ENCODE measurements around the gene KLHL35. TPM values are rescaled to one million over a fixed set of nuclear protein-coding genes. Genes with fewer than 3 reads are reported as not detected.

Gene KLHL35
- 2.3 and 4.7 TPM in 2 replicates for total RNA-seq

- DNase-seq (ENCODE audit: extremely low read depth, low read depth, low spot score): no peak
Measured at GRCh38 chr11:75432911-75433321, at the start of gene KLHL35. KLHL35 (minus strand) TSS chr11:75433203; CDS start chr11:75430629, 2,574 bp downstream.

- no peak for DNase-seq (ENCODE audit: extremely low read depth, low read depth, low spot score)
Measured at GRCh38 chr11:75481922-75482606, 49.1 kb upstream of the KLHL35 start.

DNA sequence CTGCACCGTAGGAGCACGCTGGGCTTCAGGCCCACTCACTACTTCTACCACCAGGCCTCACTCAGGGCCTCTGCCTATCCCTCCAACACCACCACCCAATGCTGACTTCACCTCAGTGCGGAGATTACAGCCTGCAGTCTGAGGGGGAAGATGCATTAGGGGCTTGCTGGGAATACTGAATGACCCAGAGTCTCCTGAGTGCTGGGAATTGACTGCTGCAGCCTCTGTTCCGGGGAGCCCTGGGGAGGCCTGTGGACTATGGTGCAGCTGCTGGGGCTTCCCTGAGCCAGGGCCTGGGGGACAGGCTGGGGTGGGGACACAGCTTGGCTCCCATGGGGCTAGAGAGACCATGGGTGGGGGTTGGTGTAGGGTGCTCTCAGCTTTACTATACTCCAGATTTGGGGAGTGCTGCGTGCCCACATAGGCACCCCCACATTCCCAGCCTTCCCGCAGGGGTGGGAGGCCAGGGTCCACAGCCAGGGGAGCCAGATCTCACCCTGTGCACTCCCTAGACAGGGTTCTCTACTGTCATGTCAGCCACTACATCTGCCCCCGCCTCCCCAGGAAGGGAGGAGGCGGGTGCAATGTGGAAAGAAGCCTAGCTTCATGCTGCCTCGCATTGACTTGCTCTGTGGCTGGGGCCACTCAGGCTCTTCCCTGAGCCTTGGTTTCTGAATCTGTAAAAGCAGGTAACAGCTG lies 48.4 kb upstream of the KLHL35 start:
- DNase-seq (ENCODE audit: extremely low read depth, low read depth, low spot score): no peak

DNA sequence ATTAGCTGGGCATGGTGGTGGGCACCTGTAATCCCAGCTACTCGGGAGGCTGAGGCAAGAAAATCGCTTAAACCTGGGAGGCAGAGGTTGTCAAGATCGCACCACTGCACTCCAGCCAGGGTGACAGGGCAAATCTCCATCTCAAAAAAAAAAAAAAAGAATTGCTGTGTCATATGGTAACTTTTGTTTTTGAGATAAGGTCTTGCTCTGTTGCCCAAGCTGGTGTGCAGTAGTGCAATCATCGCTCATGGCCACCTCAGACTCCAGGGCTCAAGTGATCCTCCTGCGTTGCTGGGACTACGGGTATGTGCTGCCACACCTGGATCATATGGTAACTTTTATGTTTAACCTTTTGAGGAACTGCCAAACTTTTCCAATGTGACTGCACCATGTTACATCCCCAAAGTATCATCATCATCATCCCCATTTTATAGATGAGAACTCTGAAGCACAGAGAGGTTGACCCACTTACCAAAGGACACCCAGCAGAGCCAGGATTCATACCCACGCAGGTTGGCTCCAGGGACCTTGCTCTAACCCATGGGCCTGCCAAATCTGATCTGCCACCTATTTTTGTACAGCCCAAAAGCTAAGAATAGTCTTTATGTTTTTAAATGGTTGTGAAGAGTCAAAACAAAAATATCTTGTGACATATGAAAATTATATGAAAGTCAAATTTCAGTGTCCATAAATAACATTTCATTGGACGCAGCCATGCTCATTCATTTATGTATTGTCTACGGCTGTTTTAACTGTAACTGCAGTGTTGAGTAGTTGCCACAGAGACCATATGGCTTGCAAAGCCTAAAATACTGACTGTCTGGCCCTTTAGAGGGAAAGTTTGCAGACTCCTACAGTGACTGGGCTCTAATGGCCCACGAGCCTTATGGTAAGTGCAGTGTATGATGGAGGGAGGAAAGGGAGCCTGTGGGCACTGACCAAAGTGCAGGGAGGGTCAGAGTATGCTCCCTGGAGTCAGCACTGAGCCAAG lies 47.5 kb upstream of the KLHL35 start:
- no peak for DNase-seq (ENCODE audit: extremely low read depth, low read depth, low spot score)

DNA sequence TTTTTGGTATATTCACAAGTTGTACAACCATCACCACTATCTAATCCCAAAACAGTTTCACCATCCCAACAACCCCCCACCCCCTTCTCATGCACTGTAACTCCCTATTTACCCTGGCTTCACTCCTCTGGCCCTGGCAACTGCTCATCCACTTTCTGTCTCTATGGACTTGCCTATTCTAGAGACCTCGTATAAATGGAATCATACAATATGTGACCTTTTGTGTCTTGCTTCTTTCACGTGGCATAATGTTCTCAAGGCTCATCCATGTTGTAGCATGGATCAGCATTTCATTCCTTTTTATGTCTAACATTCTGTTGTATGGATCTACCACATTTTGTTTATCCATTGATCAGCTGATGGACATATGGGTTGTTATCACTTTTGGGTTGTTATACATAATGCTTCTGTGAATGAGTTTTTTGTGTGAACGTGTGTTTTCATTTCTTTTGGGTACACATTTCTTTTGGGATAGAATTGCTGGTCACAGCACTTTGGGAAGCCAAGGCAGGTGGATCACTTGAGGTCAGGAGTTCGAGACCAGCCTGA lies 46.7 kb upstream of the KLHL35 start:
- DNase-seq (ENCODE audit: extremely low read depth, low read depth, low spot score): no peak

DNA sequence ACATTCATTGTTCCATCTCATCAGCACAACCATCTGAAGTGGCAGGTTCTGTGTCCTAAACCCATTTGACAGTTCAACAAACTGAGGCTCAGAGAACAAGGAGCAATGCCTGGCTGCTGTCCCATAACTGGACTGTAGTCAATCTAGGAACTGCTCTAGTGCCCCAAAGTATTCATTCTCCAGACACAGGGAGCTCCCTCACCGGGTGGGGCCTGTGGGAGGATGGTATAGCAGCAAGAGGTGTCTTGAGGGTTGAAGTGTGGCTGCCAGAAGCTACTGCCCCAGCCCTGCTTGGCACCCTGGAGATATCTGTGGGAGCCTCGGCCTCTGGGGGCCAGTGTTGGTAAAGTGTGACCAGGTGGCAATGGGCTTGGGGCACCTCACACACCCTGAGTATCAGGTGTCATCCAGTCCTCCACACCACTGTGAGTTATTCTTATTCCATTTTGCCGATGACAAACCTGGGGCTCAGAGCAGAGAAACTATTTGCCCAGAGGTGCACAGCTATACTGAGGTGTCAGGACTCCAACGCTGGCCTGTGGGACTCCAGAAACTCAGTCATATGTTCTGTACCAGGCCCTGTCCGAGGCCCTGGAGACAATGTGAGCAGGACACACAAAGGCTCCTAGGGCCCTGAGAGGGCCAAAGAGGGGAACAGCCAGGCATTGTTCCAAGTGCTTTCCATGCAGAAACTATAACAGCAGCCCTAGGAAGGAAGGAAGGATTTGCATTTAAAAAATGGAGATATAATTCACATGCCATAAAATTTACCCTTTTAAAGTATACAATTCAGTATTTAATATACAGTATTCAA lies 46.0 kb upstream of the KLHL35 start:
- DNase-seq (ENCODE audit: extremely low read depth, low read depth, low spot score): no peak

DNA sequence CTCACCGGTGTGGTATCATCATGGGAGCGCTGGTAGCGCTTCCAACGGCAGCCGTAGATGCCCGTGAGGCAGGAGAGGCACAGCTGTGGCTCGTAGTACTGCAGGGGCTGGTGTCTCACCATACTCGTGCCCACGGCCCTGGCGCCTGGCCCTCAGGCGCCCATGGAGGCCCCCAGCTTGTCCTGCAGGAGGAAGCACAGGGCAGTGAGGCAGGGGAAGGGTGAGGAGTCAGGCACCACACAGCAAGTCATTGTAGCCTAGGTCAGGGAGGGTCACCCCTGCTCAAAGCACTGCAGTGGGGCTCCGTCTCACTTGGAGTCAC lies 44.6 kb upstream of the KLHL35 start:
- DNase-seq (ENCODE audit: extremely low read depth, low read depth, low spot score): no peak

- no peak for DNase-seq (ENCODE audit: extremely low read depth, low read depth, low spot score)
Measured at GRCh38 chr11:75476739-75477613, 44.0 kb upstream of the KLHL35 start.

DNA sequence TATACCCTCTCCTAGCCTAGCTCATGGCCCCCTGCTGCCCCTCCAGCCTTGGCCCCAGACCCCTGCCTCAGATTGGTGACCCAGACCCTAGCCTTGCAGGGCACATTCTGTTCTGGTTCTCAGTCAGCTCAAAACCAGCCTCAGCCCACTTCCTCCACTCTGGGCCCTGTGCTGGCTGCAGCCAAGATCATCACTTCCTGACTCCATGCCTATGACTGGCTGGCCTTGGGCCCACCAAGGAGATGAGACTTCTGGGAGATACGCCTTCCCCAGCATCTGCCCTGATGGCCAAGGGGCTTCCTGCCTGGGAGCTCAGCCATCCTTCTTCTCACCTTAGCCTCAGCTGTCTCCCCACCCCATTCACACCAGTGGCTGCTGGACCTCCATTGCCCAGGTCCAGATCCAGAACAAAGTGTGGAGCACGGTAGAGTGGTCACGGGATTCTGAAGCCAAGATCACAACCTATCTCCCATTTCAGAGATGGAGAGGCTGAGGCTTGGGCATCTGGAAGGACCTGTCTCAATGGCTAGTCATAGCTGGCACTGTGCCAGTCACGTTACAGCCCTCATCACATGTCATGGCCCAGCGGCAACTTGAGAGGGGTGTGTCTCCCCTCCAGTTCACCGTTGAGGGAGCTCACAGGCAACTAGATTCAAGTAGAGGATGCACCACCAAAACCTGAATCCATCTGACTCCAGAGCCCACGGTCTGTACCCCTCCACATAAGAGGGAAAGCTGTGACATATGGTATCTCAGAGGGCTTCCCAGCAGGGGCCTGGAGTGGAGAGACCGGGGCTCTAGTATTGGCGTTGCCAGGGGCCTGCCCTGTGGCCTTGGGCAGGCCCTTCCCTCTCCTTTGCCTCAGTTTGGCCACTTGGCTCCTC lies 43.0 kb upstream of the KLHL35 start:
- no peak for DNase-seq (ENCODE audit: extremely low read depth, low read depth, low spot score)

- DNase-seq (ENCODE audit: extremely low read depth, low read depth, low spot score): no peak
Measured at GRCh38 chr11:75474878-75475766, 42.1 kb upstream of the KLHL35 start.

GRCh38 chr11:75474240-75474639 lies 41.2 kb upstream of the KLHL35 start:
- no peak for DNase-seq (ENCODE audit: extremely low read depth, low read depth, low spot score)

- DNase-seq (ENCODE audit: extremely low read depth, low read depth, low spot score): no peak
Measured at GRCh38 chr11:75473684-75474083, 40.7 kb upstream of the KLHL35 start.

GRCh38 chr11:75472081-75472732 lies 39.2 kb upstream of the KLHL35 start:
- DNase-seq (ENCODE audit: extremely low read depth, low read depth, low spot score): no peak

DNA sequence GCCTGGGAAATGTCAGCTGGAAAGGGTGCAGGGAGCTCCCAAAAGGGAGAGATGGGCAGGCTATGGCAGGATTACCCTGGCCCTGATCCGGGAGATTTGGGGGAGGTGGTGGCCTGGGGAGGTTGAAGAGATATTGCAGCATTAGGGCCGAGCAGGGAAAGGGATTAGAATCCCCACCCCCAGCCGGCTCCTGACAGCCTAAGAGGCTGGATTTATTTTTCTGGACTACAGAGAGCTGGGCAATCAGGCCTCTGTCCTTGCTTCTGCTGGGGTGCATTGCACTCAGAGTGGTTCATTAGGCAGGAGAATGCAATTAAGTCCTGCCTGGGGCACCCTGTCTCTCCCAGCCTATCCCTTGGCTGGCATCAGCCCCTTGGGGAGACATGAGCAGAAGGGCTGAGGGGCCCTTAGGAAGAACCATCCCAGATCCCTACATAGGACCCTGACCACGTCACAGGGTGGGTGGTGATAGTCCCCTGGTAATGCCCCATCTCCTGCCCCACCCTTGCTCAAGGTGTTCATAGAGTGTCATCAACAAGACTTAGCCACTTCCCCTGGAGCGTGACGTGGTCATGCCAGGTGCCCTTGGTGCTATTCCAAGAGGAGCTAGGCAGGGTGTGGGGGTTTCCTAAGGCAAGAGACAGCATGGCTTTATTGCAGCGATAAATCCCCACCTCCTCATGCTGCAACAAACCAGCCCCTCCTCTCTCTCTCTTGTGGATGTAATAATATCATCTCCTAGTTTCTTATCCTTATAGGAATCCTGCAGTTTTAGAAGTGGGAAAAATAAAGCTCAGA lies 38.4 kb upstream of the KLHL35 start:
- no peak for DNase-seq (ENCODE audit: extremely low read depth, low read depth, low spot score)

- no peak for DNase-seq (ENCODE audit: extremely low read depth, low read depth, low spot score)
Measured at GRCh38 chr11:75470476-75471080, 37.6 kb upstream of the KLHL35 start.
